CD4-positive, alpha-beta T cell treated with Interleukin-15 for 1 hour (primary cell): ENCODE results near the gene TBC1D9.
"Not testable (repeated sequence)": the region's sequence is repeated elsewhere in the genome, so short reads cannot be mapped to it uniquely, and the experiment has no call there.

Experiments used
- DNase-seq: peaks from one replicate; pipeline ENCODE4 v3.0.0-alpha.2; 2020

Gene TBC1D9

GRCh38 chr4:140752291-140753068 is 3.7 kb downstream of the TBC1D9 start:
- no peak for DNase-seq

- no peak for DNase-seq
Observed at GRCh38 chr4:140750470-140750869, 5.7 kb downstream of the TBC1D9 start.

GRCh38 chr4:140748171-140748570 is 8.0 kb downstream of the TBC1D9 start:
- no peak for DNase-seq

- DNase-seq, result not testable (repeated sequence)
Observed at GRCh38 chr4:140746546-140746945, 9.6 kb downstream of the TBC1D9 start.

GRCh38 chr4:140744421-140744820 is 11.8 kb downstream of the TBC1D9 start:
- DNase-seq, result no peak

GRCh38 chr4:140743194-140743931 is 12.8 kb downstream of the TBC1D9 start:
- peak; percentile 35 for DNase-seq

GRCh38 chr4:140742838-140743193 is 13.4 kb downstream of the TBC1D9 start:
- DNase-seq, result no peak

GRCh38 chr4:140740906-140741670 is 15.1 kb downstream of the TBC1D9 start:
- no peak for DNase-seq

GRCh38 chr4:140740422-140740821 is 15.8 kb downstream of the TBC1D9 start:
- no peak for DNase-seq

GRCh38 chr4:140739971-140740370 is 16.2 kb downstream of the TBC1D9 start:
- DNase-seq, result no peak

GRCh38 chr4:140738139-140738538 is 18.0 kb downstream of the TBC1D9 start:
- no peak for DNase-seq

- DNase-seq, result no peak
Observed at GRCh38 chr4:140736669-140737343, 19.4 kb downstream of the TBC1D9 start.

- no peak for DNase-seq
Observed at GRCh38 chr4:140735779-140736391, 20.3 kb downstream of the TBC1D9 start.

GRCh38 chr4:140735317-140735716 is 20.9 kb downstream of the TBC1D9 start:
- DNase-seq, result no peak

- DNase-seq, result no peak
Observed at GRCh38 chr4:140732780-140733179, 23.4 kb downstream of the TBC1D9 start.

- no peak for DNase-seq
Observed at GRCh38 chr4:140729344-140730049, 26.7 kb downstream of the TBC1D9 start.

- DNase-seq, result no peak
Observed at GRCh38 chr4:140726776-140727500, 29.2 kb downstream of the TBC1D9 start.

GRCh38 chr4:140725556-140725955 is 30.6 kb downstream of the TBC1D9 start:
- DNase-seq, result no peak

GRCh38 chr4:140724760-140725159 is 31.4 kb downstream of the TBC1D9 start:
- DNase-seq, result no peak

- DNase-seq, result no peak
Observed at GRCh38 chr4:140720387-140721304, 35.5 kb downstream of the TBC1D9 start.
